SH-SY5Y (cell line): ENCODE measurements around the gene CPA4.

ENCODE experiments used
- GATA2 ChIP-seq: IDR thresholded peaks from 2 replicates; pipeline ENCODE4 v1.6.1; 2011; ENCODE audit warnings: mild to moderate bottlenecking, low read depth, low read length
- GATA3 ChIP-seq: IDR thresholded peaks from 2 replicates; pipeline ENCODE4 v1.6.1; 2011; ENCODE audit warnings: low read depth, mild to moderate bottlenecking, low read length, moderate library complexity

DNA sequence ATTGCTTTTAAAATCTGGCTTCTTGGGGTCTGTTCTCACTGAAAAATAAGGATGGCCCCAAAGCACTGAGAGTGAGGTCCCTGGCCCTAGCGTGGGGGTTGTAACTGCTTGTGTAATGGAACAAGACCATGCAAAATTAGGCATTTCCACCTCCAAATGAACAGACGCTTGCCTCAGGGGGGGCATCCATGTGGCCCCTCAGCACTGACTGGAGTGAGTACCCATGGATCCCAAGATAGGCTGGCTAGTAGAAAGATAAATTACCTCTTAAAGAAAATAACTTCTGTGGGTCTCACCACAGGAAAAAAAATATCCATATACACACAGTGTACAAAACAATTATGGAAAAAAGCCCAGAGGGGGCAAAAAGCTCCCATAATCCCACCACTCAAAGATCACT lies 72.1 kb downstream of the CPA4 start:
- TF ChIP-seq GATA2 (no peak), GATA3 (no peak)
